GM19351 (cell line): ENCODE results near the gene RAB43.
"Not testable (repeated sequence)": the region's sequence is repeated elsewhere in the genome, so short reads cannot be mapped to it uniquely, and the experiment has no call there.

Experiments used
- ATAC-seq: cut with Tn5 transposase; IDR thresholded peaks from one replicate; pipeline ENCODE4 v1.9.1; 2021; ENCODE audit warnings: mild to moderate bottlenecking, moderate library complexity; ENCODE audit not compliant: unreplicated experiment

Gene RAB43

GRCh38 chr3:129121792-129122411, at the start of gene RAB43:
RAB43 (minus strand) TSS chr3:129121804; CDS start chr3:129121489, 315 bp downstream.
- peak; percentile 50 for ATAC-seq

GRCh38 chr3:129166579-129167332, 45.2 kb upstream of the RAB43 start:
- ATAC-seq: no peak

GRCh38 chr3:129165594-129165993, 44.0 kb upstream of the RAB43 start:
- ATAC-seq: not testable (repeated sequence)

- ATAC-seq: no peak
These were observed 42.9 kb upstream of the RAB43 start for GRCh38 chr3:129164500-129164899.

- ATAC-seq: no peak
These were observed 41.4 kb upstream of the RAB43 start for GRCh38 chr3:129162729-129163579.

GRCh38 chr3:129161860-129162271, 40.3 kb upstream of the RAB43 start:
- ATAC-seq: peak; percentile 5

GRCh38 chr3:129160891-129161859, 39.6 kb upstream of the RAB43 start, which contains the start of gene ISY1:
ISY1 (minus strand) TSS chr3:129161063; CDS start chr3:129160975, 88 bp downstream.
- peak; percentile 76 for ATAC-seq

GRCh38 chr3:129144786-129145185, 23.2 kb upstream of the RAB43 start:
- no peak for ATAC-seq

- not testable (repeated sequence) for ATAC-seq
These were observed 19.4 kb upstream of the RAB43 start for GRCh38 chr3:129141011-129141410.

GRCh38 chr3:129139911-129140310, 18.3 kb upstream of the RAB43 start:
- no peak for ATAC-seq

- not testable (repeated sequence) for ATAC-seq
These were observed 14.7 kb upstream of the RAB43 start for GRCh38 chr3:129136275-129136674.

- ATAC-seq: no peak
These were observed 10.7 kb upstream of the RAB43 start for GRCh38 chr3:129132097-129132866.

- ATAC-seq: no peak
These were observed 10.0 kb upstream of the RAB43 start for GRCh38 chr3:129131465-129132088.

- ATAC-seq: no peak
These were observed 8.7 kb upstream of the RAB43 start for GRCh38 chr3:129130291-129130813.

GRCh38 chr3:129128357-129129155, 7.0 kb upstream of the RAB43 start:
- ATAC-seq: no peak

- ATAC-seq: no peak
These were observed 5.2 kb upstream of the RAB43 start for GRCh38 chr3:129126726-129127280.

GRCh38 chr3:129123314-129124060, 1.9 kb upstream of the RAB43 start:
- no peak for ATAC-seq
